ENCODE data around the gene CHIT1.

The CHIT1 gene

GRCh38 chr1:203168256-203168786, 61.2 kb downstream of the CHIT1 start:
- no peak overlapping the region for H3K27ac ChIP-seq (ENCODE audit: low read depth, low read length)
- H3K36me3 ChIP-seq (ENCODE audit: insufficient read depth, low read length) = no peaks in the 10 kb centered on the region
- no peak overlapping the region for H3K4me3 ChIP-seq (ENCODE audit: low read depth, low read length)
- H3K4me1 ChIP-seq (ENCODE audit: control insufficient read depth, insufficient read depth, low read length, unreplicated experiment) = peaks cover 5% of the 10 kb centered on the region
- H2AFZ ChIP-seq (ENCODE audit: low read length, unreplicated experiment) = no peak overlapping the region
- no peaks in the 10 kb centered on the region for H3K79me2 ChIP-seq (ENCODE audit: control insufficient read depth, insufficient read depth, low read length, unreplicated experiment)
- H3K27me3 ChIP-seq (ENCODE audit: insufficient read depth, low read length) = no peaks in the 10 kb centered on the region

GRCh38 chr1:203167913-203168200, 61.6 kb downstream of the CHIT1 start:
- Histone ChIP-seq H3K4me1 (ENCODE audit: control insufficient read depth, insufficient read depth, low read length, unreplicated experiment) (peaks cover 5% of the 10 kb centered on the region), H2AFZ (ENCODE audit: low read length, unreplicated experiment) (no peak overlapping the region), H3K36me3 (ENCODE audit: insufficient read depth, low read length) (no peaks in the 10 kb centered on the region)

GRCh38 chr1:203167026-203167912, 62.2 kb downstream of the CHIT1 start:
- H3K4me1 ChIP-seq (ENCODE audit: control insufficient read depth, insufficient read depth, low read length, unreplicated experiment) = peaks cover 5% of the 10 kb centered on the region
- H3K27me3 ChIP-seq (ENCODE audit: insufficient read depth, low read length) = no peaks in the 10 kb centered on the region
- H3K79me2 ChIP-seq (ENCODE audit: control insufficient read depth, insufficient read depth, low read length, unreplicated experiment) = no peaks in the 10 kb centered on the region
- no peak overlapping the region for H3K27ac ChIP-seq (ENCODE audit: low read depth, low read length)
- H2AFZ ChIP-seq (ENCODE audit: low read length, unreplicated experiment) = no peak overlapping the region
- no peaks in the 10 kb centered on the region for H3K36me3 ChIP-seq (ENCODE audit: insufficient read depth, low read length)
- H3K4me3 ChIP-seq (ENCODE audit: low read depth, low read length) = no peak overlapping the region

More at GRCh38 chr1:203167913-203168200, 61.6 kb downstream of the CHIT1 start:
- Histone ChIP-seq H3K79me2 (ENCODE audit: control insufficient read depth, insufficient read depth, low read length, unreplicated experiment) (no peaks in the 10 kb centered on the region), H3K27me3 (ENCODE audit: insufficient read depth, low read length) (no peaks in the 10 kb centered on the region), H3K4me3 (ENCODE audit: low read depth, low read length) (no peak overlapping the region), H3K27ac (ENCODE audit: low read depth, low read length) (no peak overlapping the region)

GRCh38 chr1:203166192-203166940, 63.1 kb downstream of the CHIT1 start:
- H3K4me1 ChIP-seq (ENCODE audit: control insufficient read depth, insufficient read depth, low read length, unreplicated experiment) = peaks cover 5% of the 10 kb centered on the region
- no peak overlapping the region for H2AFZ ChIP-seq (ENCODE audit: low read length, unreplicated experiment)
- H3K27ac ChIP-seq (ENCODE audit: low read depth, low read length) = no peak overlapping the region
- H3K36me3 ChIP-seq (ENCODE audit: insufficient read depth, low read length) = no peaks in the 10 kb centered on the region
- no peaks in the 10 kb centered on the region for H3K79me2 ChIP-seq (ENCODE audit: control insufficient read depth, insufficient read depth, low read length, unreplicated experiment)
- H3K4me3 ChIP-seq (ENCODE audit: low read depth, low read length) = no peak overlapping the region
- no peaks in the 10 kb centered on the region for H3K27me3 ChIP-seq (ENCODE audit: insufficient read depth, low read length)
